ENCODE measurements around the gene CNN1.

DNA sequence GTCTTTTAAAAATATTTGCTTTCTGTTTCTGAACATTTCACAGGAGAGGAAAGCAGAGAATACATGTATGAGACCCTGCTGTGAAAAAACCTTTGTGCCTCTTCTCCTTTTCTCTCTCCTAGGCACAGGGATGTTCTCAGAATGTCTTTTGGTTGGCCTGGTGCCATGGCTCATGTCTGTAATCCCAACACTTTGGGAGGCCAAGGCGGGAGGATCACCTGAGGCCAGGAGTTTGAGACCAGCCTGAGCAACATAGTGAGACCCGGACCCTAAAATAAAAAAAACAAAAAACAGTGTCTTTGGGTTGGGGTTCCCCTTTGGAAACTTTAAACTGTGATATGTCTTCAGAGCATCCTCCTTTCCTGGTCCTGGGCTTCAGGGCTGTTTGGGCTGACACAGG is 60.1 kb downstream of the CNN1 start:
- TF ChIP-seq POLR2AphosphoS5 (IDR thresholded peaks at IDR 0.05): no peak
- TF ChIP-seq, protein P1, sequence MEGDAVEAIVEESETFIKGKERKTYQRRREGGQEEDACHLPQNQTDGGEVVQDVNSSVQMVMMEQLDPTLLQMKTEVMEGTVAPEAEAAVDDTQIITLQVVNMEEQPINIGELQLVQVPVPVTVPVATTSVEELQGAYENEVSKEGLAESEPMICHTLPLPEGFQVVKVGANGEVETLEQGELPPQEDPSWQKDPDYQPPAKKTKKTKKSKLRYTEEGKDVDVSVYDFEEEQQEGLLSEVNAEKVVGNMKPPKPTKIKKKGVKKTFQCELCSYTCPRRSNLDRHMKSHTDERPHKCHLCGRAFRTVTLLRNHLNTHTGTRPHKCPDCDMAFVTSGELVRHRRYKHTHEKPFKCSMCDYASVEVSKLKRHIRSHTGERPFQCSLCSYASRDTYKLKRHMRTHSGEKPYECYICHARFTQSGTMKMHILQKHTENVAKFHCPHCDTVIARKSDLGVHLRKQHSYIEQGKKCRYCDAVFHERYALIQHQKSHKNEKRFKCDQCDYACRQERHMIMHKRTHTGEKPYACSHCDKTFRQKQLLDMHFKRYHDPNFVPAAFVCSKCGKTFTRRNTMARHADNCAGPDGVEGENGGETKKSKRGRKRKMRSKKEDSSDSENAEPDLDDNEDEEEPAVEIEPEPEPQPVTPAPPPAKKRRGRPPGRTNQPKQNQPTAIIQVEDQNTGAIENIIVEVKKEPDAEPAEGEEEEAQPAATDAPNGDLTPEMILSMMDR (IDR thresholded peaks at IDR 0.05): no peak
- TF ChIP-seq POLR2A (IDR thresholded peaks at IDR 0.05): no peak
- no peak for TF ChIP-seq EP300 (IDR thresholded peaks at IDR 0.05)
